GM20431 (cell line): ENCODE data around the gene RAB3IL1.
"Not testable (repeated sequence)": the region's sequence is repeated elsewhere in the genome, so short reads cannot be mapped to it uniquely, and the experiment has no call there.

Experiments
- in situ Hi-C: fragments of 300-500 bp; cut with MseI, MboI; formaldehyde crosslinking; loops from one replicate; pipeline ENCODE4 v1.15.0; 2020; ENCODE audit warnings: low sequenced_read_pairs; ENCODE audit not compliant: unreplicated experiment

The RAB3IL1 gene

GRCh38 chr11:61917334-61918109 lies at the start of gene RAB3IL1:
TSS of gene RAB3IL1 (minus strand) at chr11:61917566. CDS start at chr11:61917367, 199 bp downstream.
- in situ Hi-C loops: no loop called here

- in situ Hi-C loops: no loop called here
Measured at GRCh38 chr11:61966734-61967115, 49.4 kb upstream of the RAB3IL1 start.

GRCh38 chr11:61964666-61965271 lies 47.4 kb upstream of the RAB3IL1 start:
- in situ Hi-C loops: not testable (repeated sequence)

GRCh38 chr11:61964058-61964665 lies 46.8 kb upstream of the RAB3IL1 start:
- in situ Hi-C loops: no loop called here

- in situ Hi-C loops: no loop called here
Measured at GRCh38 chr11:61963282-61964057, 46.1 kb upstream of the RAB3IL1 start.

- in situ Hi-C loops: no loop called here
Measured at GRCh38 chr11:61963016-61963281, 45.6 kb upstream of the RAB3IL1 start.

- in situ Hi-C loops: no loop called here
Measured at GRCh38 chr11:61962213-61963015, 45.0 kb upstream of the RAB3IL1 start.

GRCh38 chr11:61961570-61962212 lies 44.3 kb upstream of the RAB3IL1 start:
- in situ Hi-C loops: no loop called here

GRCh38 chr11:61960532-61960931 lies 43.2 kb upstream of the RAB3IL1 start:
- in situ Hi-C loops: no loop called here

- in situ Hi-C loops: no loop called here
Measured at GRCh38 chr11:61959678-61960077, 42.3 kb upstream of the RAB3IL1 start.

- in situ Hi-C loops: no loop called here
Measured at GRCh38 chr11:61959114-61959513, 41.7 kb upstream of the RAB3IL1 start.

- in situ Hi-C loops: no loop called here
Measured at GRCh38 chr11:61958590-61958989, 41.2 kb upstream of the RAB3IL1 start.

GRCh38 chr11:61957021-61957770 lies 39.8 kb upstream of the RAB3IL1 start:
- in situ Hi-C loops: no loop called here

GRCh38 chr11:61956191-61957020 lies 39.0 kb upstream of the RAB3IL1 start:
- in situ Hi-C loops: no loop called here

GRCh38 chr11:61955422-61956135 lies 38.2 kb upstream of the RAB3IL1 start:
- in situ Hi-C loops: no loop called here

GRCh38 chr11:61954851-61955421 lies 37.6 kb upstream of the RAB3IL1 start:
- in situ Hi-C loops: no loop called here
